GM12873 (cell line): ENCODE measurements around the gene IMPDH1.
A peak's percentile ranks its signal among the peaks of the same experiment; 100 is the strongest.

ENCODE experiments used
- TF ChIP-seq, protein P1 (sequence below): IDR thresholded peaks from 2 replicates; pipeline ENCODE4 v1.5.1; 2012; ENCODE audit warnings: low read depth, mild to moderate bottlenecking, moderate library complexity, low read length, control low read depth; ENCODE audit not compliant: insufficient read depth; ENCODE audit errors: missing control alignments

IMPDH1 gene

DNA sequence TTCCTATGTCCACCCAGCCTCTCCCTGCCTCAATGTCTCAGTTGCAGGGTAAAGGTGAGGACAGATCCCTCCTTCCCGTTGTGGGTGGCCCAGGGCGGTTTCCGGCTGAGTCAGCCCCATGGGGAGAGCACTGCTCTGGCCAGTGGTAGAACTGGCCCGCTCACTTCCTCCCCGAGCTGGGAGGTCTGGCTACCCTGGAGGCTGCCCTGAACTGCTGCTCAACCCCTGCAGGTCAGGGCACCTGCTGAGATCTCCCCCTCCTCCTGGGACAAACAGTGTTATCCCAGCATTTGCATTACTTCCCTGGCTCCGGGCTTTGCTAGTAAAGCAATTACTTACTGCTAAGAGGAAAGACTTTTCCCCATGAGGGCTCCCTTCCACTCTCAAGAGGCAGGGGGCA lies 21.4 kb upstream of the IMPDH1 start:
- TF ChIP-seq, protein P1, sequence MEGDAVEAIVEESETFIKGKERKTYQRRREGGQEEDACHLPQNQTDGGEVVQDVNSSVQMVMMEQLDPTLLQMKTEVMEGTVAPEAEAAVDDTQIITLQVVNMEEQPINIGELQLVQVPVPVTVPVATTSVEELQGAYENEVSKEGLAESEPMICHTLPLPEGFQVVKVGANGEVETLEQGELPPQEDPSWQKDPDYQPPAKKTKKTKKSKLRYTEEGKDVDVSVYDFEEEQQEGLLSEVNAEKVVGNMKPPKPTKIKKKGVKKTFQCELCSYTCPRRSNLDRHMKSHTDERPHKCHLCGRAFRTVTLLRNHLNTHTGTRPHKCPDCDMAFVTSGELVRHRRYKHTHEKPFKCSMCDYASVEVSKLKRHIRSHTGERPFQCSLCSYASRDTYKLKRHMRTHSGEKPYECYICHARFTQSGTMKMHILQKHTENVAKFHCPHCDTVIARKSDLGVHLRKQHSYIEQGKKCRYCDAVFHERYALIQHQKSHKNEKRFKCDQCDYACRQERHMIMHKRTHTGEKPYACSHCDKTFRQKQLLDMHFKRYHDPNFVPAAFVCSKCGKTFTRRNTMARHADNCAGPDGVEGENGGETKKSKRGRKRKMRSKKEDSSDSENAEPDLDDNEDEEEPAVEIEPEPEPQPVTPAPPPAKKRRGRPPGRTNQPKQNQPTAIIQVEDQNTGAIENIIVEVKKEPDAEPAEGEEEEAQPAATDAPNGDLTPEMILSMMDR: no peak

DNA sequence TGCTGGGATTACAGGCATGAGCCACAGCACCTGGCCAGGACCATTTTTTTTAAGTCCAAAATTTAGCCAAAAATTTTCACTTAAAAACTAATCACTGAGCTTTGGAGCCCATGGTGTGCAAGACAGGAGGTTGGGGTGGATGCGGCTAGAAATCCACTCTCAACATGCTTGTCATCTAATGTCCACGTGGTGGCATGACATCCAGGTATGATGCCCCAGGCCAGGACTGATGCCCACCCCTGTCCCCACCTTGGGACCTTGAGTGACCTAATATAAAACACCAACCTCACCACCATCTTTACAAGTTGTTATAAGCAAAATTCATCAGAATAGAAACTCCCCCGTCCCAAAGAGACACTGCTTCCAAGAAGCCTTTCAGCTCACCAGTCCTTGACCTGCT lies 20.4 kb upstream of the IMPDH1 start:
- TF ChIP-seq, protein P1: peak; percentile 17

DNA sequence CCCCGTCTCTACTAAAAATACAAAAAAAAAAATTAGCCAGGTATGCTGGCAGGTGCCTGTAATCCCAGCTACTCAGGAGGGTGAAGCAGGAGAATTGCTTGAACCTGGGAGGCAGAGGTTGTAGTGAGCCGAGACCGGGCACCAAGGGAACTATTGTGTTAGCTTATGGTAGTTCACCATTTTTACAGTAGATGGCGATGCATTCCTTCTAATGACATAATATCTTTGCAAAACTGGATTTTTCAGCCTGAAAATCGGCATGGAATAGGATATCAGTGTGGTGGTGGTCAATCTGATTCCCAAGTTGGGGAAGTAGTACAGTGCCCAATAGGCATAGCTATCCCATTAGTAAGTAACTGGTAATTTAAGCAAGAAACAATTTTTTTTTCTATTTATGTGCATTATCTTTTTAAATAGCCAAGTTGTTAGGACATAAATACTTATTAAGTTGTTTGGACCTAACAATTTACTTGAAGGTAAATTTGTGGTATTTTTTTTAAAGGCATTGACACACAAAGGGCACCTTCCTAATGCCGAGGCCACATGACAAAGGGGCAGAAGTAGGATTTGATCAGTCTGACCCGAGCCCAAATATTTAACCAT lies 17.6 kb upstream of the IMPDH1 start:
- TF ChIP-seq, protein P1: peak; percentile 69

DNA sequence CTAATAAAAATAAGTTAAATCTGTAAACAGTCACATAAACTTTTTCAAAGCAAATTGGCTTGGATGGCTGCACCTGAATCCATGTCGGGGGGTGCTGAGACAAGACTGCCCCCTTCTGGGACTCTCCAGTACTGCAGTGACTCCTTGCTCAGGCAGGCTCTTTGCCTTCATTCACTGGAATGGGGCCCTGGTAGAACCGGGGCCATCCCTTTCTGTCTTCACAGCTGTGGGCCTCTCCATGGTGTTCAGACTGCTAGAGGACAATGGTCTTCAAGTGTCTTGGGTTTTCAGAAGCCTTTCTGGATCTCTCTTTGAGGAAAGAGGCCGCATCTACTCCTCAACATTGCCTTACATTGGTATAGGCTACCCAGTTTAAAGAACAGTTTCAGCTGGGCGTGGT lies 16.1 kb upstream of the IMPDH1 start:
- TF ChIP-seq, protein P1: peak; percentile 94

DNA sequence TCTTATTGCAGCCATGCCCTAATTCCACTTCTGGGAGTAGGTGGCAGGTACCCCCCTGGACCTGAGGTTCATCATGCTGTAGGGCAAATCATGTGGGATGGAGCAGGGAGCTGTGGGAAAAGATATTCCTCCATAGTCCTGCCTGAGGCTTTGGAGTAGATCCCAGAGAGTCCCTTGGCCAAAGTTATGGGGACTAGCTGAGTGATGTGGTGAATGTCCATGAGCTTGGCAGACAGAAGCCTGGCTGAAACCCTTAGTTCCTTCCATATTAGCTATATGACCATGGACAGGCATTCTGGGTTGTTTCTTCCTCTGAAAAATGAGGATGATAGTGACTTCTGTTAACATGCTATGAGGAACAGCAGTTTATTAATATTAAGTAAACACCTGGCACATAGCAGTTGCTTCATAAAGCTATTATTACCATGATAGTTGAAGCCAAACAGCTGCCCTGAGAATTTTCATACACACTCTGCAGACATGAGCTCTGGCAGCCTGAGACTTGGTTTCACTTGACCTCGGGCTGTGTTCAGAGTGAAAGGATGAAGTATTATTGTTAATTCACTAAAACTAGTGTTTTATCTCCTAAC lies 15.0 kb upstream of the IMPDH1 start:
- TF ChIP-seq, protein P1: no peak

DNA sequence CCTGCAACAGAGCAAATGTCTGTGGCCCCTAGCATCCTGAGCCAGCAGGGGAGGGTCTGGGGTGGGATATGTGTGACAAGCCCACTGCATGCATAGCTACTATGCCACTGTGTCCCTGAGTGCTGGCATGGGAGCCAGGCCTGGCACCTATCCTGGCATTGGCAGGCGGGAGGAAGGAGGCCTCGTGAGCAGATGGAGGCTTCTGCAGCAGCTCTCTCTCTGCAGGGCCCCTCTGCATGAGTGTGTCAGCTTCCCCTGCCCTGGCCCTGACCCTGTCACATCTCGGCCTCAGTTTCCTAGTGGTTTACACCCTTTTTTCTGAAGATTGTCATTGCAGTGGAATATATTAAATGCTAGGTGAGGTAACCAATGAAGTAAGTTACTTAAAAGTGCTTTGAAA lies 13.1 kb upstream of the IMPDH1 start:
- TF ChIP-seq, protein P1: no peak

DNA sequence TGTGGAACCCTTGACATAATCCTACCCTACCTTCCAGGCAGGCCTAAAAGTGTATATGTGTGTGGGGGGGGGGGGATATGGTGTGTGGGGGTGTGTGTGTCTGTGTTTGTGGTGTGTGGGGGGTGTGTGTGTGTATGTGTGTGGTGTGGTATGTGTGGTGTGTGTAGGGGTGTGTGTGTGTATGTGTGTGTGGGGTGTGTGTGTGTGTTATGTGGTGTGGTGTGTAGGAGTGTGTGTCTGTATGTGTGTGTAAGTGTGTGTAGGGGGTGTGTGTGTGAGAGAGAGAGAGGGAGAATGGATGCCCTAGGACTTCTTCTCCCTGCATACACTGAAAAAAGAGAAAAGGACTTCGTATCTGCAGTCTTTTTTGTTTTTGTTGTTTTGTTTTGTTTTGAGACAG lies 12.3 kb upstream of the IMPDH1 start:
- TF ChIP-seq, protein P1: no peak

DNA sequence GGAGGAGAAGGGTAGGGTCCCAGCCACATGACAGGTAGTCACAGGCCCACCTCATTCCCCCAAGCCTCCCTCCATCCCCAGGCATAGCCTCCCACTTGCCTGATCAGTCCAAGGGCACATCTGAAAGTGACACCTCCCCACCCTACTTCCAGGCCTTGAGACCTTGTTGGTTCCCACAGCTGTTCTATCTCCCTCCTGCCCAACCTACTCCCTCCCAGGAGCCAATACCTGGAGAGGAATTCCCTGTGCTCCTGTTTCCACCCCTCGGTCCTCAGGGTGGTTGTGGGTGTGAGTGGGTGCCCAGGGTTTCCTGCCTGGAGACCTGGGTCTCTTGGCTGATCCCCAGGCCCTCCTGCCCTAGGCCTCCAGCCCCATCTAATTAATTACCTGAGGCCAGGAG lies 11.6 kb upstream of the IMPDH1 start:
- TF ChIP-seq, protein P1: no peak
